ENCODE data around the gene FRK.

GRCh38 chr6:116059713-116060571 lies 749 bp downstream of the FRK start:
- TF ChIP-seq TAF1 (IDR thresholded peaks at IDR 0.05; ENCODE audit: low read depth, low read length) (no peak), POLR2AphosphoS5 (IDR thresholded peaks at IDR 0.05; ENCODE audit: low read depth, low read length) (no peak), POLR2A (IDR thresholded peaks at IDR 0.05; ENCODE audit: low read depth, low read length) (no peak), SPI1 (IDR thresholded peaks at IDR 0.05; ENCODE audit: low read depth, low read length) (0 out of 2 replicates have a peak, but pooled peaks have one; percentile 12)

Data from GM12891 (cell line).